GM20431 (cell line): ENCODE results near the gene FAM161A.

Experiments
- in situ Hi-C: fragments of 300-500 bp; cut with MseI, MboI; formaldehyde crosslinking; loops from one replicate; pipeline ENCODE4 v1.15.0; 2020; ENCODE audit warnings: low sequenced_read_pairs; ENCODE audit not compliant: unreplicated experiment

The FAM161A gene

DNA sequence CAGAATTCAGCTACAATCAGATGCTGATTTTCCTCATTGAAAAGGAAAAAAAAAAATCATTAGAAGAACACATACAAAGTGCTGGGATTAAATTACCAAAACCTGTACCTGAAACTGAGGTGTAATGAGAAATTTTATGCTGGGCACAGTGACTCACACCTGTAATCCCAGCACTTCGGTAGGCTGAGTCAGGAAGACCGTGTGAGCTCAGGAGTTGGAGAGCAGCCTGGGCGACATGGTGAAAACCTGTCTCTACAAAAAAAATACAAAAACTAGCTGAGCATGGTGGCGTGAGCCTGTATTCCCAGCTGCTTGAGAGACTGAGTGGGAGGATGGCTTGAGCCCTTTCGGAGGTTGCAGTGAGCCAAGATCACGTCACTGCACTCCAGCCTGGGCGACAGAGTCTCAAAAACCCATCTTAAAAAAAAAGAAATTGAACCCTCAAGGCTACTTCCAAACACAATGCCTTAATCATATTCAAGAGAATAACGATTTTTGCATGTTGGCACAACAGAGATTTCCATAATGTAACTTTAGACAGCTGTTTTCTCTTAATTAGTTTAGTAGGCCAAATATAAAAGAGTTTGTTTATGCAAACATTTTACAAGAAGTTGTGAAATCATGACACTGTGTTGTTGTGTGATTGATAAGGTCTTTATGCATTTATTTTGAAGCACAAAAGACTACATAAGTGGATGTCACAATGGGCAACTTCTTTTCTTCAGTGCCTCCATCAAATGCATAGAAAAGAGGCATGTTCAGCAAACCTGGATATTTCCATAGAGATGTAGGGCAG is 63.9 kb downstream of the FAM161A start:
- in situ Hi-C loops, result no loop called here

DNA sequence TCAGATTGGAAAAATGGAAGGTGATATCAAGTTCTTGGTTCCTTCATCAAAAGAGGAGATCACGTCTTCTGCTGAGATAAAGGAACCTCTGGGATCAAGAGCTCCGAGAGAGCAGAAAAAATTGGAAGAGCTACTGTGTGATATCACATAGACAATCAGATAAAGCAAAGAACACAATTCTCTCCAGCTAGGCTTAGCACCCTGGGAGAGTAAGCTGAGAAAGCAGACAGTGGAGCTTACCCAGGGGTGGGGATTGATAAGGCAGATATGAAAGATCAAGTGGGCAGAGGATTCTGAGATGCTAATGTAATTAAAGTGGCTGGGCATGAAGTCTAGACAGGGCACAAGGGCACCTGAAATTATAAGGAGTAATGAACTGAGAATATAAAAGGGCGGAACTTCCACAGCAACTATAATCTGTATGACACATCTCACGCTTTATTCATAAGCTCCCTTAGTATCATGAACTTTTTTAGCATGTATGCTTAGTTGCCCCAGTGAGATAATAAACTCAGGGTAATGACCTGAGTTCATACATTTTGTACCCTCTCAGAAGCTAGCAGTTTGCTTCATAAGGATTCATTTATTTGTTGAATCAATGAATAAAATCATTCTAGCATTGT is 65.8 kb downstream of the FAM161A start:
- in situ Hi-C loops, result no loop called here

- in situ Hi-C loops, result no loop called here
Measured at GRCh38 chr2:61786876-61787275, 67.0 kb downstream of the FAM161A start.

DNA sequence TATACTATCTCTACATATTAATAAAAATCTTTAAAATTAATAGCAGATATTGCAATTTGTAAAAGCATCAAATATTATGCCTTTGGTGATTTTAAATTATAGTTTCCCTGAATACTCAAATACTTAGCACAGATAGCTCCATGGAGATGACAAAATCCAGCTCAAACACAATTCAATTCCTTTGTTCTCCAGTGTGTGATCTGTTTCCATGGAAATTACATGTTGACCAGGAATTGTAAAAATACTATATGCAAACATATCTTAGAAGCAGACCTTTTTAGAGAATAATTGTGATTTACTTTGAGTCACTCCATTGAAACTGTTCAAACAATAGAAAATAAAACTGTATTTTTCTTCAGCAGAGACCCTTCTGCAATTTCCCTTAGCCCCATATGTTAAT is 68.3 kb downstream of the FAM161A start:
- in situ Hi-C loops, result no loop called here

DNA sequence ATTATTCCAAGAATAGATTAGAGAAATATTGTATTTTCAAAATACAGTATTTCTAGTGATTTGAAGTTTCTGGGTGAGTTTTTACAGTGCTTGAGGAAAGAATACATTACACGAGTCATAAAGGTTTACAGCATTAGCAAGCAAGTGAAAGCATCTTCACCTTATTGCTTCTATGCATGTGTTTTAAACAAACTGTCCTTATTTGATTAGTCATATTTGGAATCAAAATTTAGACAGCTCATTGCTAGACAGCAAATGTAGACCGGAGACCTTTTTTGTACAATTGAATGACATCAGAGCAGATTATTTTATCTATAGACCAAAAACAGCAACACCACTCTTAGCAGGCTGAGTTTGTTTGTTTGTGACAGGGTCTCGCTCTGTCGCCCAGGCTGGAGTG is 69.2 kb downstream of the FAM161A start:
- in situ Hi-C loops, result no loop called here

DNA sequence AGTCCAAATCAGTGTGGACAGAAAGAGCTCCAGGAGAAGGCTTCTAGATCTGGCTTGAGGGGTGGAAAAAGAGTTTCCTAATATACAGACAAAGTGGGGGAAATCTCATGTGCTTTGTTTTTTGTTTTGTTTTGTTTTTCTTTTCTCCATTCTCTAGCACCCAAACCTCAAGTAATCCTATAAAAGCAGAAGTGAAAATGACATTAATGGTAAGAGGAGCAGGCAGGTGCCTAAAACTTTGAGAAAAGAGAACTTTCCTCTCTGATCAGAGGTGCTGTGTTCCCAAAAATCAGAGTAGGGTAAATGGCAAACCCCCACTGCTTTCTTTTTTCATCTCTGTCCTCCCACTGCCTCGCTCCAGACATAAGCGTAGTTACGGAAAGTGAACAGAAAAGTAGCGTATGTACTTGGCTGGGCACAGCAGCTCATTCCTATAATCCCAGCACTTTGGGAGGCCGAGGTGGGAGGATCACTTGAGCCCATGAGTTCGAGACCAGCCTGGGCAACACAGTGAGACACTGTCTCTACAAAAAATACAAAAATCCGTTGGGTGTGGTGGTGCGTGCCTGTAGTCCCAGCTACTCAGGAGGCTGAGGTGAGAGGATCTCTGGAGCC is 77.8 kb downstream of the FAM161A start:
- in situ Hi-C loops, result no loop called here
